ENCODE measurements around the gene MYO5A. TPM values are rescaled to one million over a fixed set of nuclear protein-coding genes. Genes with fewer than 3 reads are reported as not detected.

Gene MYO5A
- total and polyA plus RNA-seq, 10 of the 15 experiments (the other 5 are each of a cell fraction or from before 2014, with no cell fraction given) = 4.2 to 42.9 (median 31.1) TPM

DNA sequence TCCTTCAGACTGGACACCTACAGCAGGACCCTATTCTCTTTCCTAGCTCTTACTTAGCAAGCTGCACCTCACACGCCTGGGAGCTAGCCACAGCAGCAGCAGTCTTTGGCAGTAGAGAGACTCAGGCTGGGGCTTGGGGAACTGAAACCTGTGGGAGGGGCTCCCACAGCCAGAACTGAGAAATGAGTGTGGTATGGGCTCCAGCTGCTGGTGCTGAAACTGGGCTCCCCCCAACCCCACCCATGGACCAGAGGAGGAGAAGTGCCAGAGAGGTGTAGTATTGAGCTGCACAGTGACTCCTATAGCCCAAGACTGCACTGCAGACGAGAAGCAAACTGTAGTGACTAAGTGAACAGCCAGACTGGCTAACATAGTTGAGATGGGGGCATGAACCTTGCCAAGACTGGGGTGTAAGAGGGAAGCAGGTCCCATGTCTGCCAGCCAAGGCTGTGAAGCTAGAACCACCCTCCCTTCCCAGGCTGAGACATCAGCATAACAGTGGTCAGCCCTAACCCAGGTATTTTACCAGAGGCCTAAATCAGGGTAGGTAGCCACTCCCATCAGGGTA is 62.5 kb downstream of the MYO5A start (continued):
- TF ChIP-seq, protein P1, sequence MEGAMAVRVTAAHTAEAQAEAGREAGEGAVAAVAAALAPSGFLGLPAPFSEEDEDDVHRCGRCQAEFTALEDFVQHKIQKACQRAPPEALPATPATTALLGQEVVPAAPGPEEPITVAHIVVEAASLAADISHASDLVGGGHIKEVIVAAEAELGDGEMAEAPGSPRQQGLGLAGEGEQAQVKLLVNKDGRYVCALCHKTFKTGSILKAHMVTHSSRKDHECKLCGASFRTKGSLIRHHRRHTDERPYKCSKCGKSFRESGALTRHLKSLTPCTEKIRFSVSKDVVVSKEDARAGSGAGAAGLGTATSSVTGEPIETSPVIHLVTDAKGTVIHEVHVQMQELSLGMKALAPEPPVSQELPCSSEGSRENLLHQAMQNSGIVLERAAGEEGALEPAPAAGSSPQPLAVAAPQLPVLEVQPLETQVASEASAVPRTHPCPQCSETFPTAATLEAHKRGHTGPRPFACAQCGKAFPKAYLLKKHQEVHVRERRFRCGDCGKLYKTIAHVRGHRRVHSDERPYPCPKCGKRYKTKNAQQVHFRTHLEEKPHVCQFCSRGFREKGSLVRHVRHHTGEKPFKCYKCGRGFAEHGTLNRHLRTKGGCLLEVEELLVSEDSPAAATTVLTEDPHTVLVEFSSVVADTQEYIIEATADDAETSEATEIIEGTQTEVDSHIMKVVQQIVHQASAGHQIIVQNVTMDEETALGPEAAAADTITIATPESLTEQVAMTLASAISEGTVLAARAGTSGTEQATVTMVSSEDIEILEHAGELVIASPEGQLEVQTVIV (IDR thresholded peaks at IDR 0.05; ENCODE audit: borderline replicate concordance, partially characterized antibody) = no peak
- TF ChIP-seq IKZF1 (conservative IDR thresholded peaks at IDR 0.05) = peak; percentile 96
- TF ChIP-seq MEF2B (IDR thresholded peaks at IDR 0.05; ENCODE audit: partially characterized antibody, poor library complexity, severe bottlenecking) = peak; percentile 70
- TF ChIP-seq STAT3 (IDR thresholded peaks at IDR 0.05; ENCODE audit: low read depth, low read length) = no peak
- TF ChIP-seq SREBF2 (IDR thresholded peaks at IDR 0.05; ENCODE audit: low read length) = no peak
- peak; percentile 89 for TF ChIP-seq CREM (IDR thresholded peaks at IDR 0.05; ENCODE audit: low read depth)
- TF ChIP-seq, protein P2, sequence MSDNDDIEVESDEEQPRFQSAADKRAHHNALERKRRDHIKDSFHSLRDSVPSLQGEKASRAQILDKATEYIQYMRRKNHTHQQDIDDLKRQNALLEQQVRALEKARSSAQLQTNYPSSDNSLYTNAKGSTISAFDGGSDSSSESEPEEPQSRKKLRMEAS (IDR thresholded peaks at IDR 0.05; ENCODE audit: low read depth, low read length) = no peak
- peak; percentile 50; the same call in 1 of the 2 replicates for TF ChIP-seq NR2F1 (conservative IDR thresholded peaks at IDR 0.05)
- peak; percentile 78; the same call in 1 of the 2 replicates for TF ChIP-seq POLR2AphosphoS5 (IDR thresholded peaks at IDR 0.05; ENCODE audit: low read length)
- TF ChIP-seq, protein P3, sequence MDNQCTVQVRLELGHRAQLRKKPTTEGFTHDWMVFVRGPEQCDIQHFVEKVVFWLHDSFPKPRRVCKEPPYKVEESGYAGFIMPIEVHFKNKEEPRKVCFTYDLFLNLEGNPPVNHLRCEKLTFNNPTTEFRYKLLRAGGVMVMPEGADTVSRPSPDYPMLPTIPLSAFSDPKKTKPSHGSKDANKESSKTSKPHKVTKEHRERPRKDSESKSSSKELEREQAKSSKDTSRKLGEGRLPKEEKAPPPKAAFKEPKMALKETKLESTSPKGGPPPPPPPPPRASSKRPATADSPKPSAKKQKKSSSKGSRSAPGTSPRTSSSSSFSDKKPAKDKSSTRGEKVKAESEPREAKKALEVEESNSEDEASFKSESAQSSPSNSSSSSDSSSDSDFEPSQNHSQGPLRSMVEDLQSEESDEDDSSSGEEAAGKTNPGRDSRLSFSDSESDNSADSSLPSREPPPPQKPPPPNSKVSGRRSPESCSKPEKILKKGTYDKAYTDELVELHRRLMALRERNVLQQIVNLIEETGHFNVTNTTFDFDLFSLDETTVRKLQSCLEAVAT (IDR thresholded peaks at IDR 0.05) = peak; percentile 80
- TF ChIP-seq FOS (IDR thresholded peaks at IDR 0.05; ENCODE audit: borderline replicate concordance, extremely low read depth, insufficient read length) = no peak
- peak; percentile 80 for TF ChIP-seq GATAD2B (conservative IDR thresholded peaks at IDR 0.05; ENCODE audit: low read depth)
- TF ChIP-seq, protein P4, sequence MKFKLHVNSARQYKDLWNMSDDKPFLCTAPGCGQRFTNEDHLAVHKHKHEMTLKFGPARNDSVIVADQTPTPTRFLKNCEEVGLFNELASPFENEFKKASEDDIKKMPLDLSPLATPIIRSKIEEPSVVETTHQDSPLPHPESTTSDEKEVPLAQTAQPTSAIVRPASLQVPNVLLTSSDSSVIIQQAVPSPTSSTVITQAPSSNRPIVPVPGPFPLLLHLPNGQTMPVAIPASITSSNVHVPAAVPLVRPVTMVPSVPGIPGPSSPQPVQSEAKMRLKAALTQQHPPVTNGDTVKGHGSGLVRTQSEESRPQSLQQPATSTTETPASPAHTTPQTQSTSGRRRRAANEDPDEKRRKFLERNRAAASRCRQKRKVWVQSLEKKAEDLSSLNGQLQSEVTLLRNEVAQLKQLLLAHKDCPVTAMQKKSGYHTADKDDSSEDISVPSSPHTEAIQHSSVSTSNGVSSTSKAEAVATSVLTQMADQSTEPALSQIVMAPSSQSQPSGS (IDR thresholded peaks at IDR 0.05; ENCODE audit: low read length) = peak; percentile 79; the same call in 1 of the 2 replicates
- peak; percentile 70 for TF ChIP-seq RAD21 (IDR thresholded peaks at IDR 0.05; ENCODE audit: insufficient read depth, low read depth, low read length)
- TF ChIP-seq RCOR1 (conservative IDR thresholded peaks at IDR 0.05; ENCODE audit: low read depth, low read length) = peak; percentile 89; the same call in 1 of the 2 replicates
- TF ChIP-seq, protein P5, sequence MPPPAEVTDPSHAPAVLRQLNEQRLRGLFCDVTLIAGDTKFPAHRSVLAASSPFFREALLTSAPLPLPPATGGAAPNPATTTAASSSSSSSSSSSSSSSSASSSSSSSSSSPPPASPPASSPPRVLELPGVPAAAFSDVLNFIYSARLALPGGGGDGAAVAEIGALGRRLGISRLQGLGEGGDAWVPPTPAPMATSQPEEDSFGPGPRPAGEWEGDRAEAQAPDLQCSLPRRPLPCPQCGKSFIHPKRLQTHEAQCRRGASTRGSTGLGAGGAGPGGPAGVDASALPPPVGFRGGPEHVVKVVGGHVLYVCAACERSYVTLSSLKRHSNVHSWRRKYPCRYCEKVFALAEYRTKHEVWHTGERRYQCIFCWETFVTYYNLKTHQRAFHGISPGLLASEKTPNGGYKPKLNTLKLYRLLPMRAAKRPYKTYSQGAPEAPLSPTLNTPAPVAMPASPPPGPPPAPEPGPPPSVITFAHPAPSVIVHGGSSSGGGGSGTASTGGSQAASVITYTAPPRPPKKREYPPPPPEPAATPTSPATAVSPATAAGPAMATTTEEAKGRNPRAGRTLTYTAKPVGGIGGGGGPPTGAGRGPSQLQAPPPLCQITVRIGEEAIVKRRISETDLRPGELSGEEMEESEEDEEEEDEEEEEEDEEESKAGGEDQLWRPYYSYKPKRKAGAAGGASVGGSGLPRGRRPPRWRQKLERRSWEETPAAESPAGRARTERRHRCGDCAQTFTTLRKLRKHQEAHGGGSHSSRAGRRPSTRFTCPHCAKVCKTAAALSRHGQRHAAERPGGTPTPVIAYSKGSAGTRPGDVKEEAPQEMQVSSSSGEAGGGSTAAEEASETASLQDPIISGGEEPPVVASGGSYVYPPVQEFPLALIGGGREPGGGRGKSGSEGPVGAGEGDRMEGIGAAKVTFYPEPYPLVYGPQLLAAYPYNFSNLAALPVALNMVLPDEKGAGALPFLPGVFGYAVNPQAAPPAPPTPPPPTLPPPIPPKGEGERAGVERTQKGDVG (CRISPR knock-in tag; IDR thresholded peaks at IDR 0.05) = no peak
- peak; percentile 96 for TF ChIP-seq PAX5 (IDR thresholded peaks at IDR 0.05; ENCODE audit: borderline replicate concordance, low read depth, low read length)
- peak; percentile 82 to 84; a peak in 3 of 4 replicates for TF ChIP-seq BHLHE40 (IDR thresholded peaks at IDR 0.05; ENCODE audit: borderline replicate concordance in 1 of 2, low read depth in 2 of 2, low read length in 1 of 2)
- TF ChIP-seq WRNIP1 (IDR thresholded peaks at IDR 0.05; ENCODE audit: borderline replicate concordance, low read depth, low read length) = no peak
- peak; percentile 62; the same call in 1 of the 2 replicates for TF ChIP-seq BMI1 (IDR thresholded peaks at IDR 0.05; ENCODE audit: borderline replicate concordance)
- peak; percentile 19; the same call in 1 of the 2 replicates for TF ChIP-seq YY1 (IDR thresholded peaks at IDR 0.05; ENCODE audit: low read depth, low read length)
- peak; percentile 90 for TF ChIP-seq MTA2 (IDR thresholded peaks at IDR 0.05; ENCODE audit: low read depth)
